H1 (cell line): ENCODE data around the gene MTARC1.

Experiments
- BRCA1 ChIP-seq: IDR thresholded peaks from 2 replicates; pipeline ENCODE4 v1.6.1; 2012; ENCODE audit warnings: low read depth, low read length, improper control_type of control experiment
- CBX8 ChIP-seq: fragments of 300-800, 300-1000 bp; sonication (generic); IDR thresholded peaks from 2 replicates; pipeline ENCODE4 v1.7.1; 2016; ENCODE audit warnings: low read depth, low read length, borderline replicate concordance
- CEBPB ChIP-seq: IDR thresholded peaks from 2 replicates; pipeline ENCODE4 v1.6.1; 2012; ENCODE audit warnings: low read depth, low read length
- CTCF ChIP-seq, 3 experiments: IDR thresholded peaks; 1 replicate in 2 of 3; 2 replicates in 1 of 3; pipeline versions ENCODE4 v1.5.1 to v1.6.1; 2011; ENCODE audit warnings: low read length in 3 of 3, mild to moderate bottlenecking in 3 of 3, inconsistent platforms in 2 of 3, low read depth in 1 of 3, moderate library complexity in 1 of 3; ENCODE audit not compliant: insufficient read depth in 1 of 3; ENCODE audit errors: control extremely low read depth in 1 of 3
- TF ChIP-seq, protein P1 (sequence below): IDR thresholded peaks from 2 replicates; pipeline ENCODE4 v1.6.1; 2011; ENCODE audit warnings: low read length, improper control_type of control experiment

GRCh38 chr1:220817907-220818306, 31.2 kb downstream of the MTARC1 start:
- TF ChIP-seq CTCF (IDR thresholded peaks at IDR 0.05; ENCODE audit: control extremely low read depth in 1 of 3, insufficient read depth in 1 of 3, low read depth in 1 of 3, low read length in 3 of 3): no peak
- TF ChIP-seq, protein P1, sequence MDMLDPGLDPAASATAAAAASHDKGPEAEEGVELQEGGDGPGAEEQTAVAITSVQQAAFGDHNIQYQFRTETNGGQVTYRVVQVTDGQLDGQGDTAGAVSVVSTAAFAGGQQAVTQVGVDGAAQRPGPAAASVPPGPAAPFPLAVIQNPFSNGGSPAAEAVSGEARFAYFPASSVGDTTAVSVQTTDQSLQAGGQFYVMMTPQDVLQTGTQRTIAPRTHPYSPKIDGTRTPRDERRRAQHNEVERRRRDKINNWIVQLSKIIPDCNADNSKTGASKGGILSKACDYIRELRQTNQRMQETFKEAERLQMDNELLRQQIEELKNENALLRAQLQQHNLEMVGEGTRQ: no peak
- no peak for TF ChIP-seq CEBPB
- TF ChIP-seq BRCA1: no peak
- TF ChIP-seq CBX8: no peak
